Activated CD4-positive, alpha-beta T cell treated with anti-CD3 and anti-CD28 coated beads, Interleukin-2, amount 10 ng/mL, durations not matched to agents 24 days and 14 days (primary cell): ENCODE results near the gene PTPRC. TPM values are rescaled to one million over a fixed set of nuclear protein-coding genes. Genes with fewer than 3 reads are reported as not detected.

Source experiments
- DNase-seq: peaks from one replicate; pipeline ENCODE4 v3.0.0; 2022
- H3K27ac Mint-ChIP-seq: one replicate; pipeline ENCODE4 v1.8.0; 2022; ENCODE audit warnings: mild to moderate bottlenecking, mixed read lengths
- H3K27me3 Mint-ChIP-seq: one replicate; pipeline ENCODE4 v1.8.0; 2022; ENCODE audit warnings: mixed read lengths
- H3K36me3 Mint-ChIP-seq: one replicate; pipeline ENCODE4 v1.8.0; 2022; ENCODE audit warnings: low read depth, mild to moderate bottlenecking, mixed read lengths
- H3K4me1 Mint-ChIP-seq: one replicate; pipeline ENCODE4 v1.8.0; 2021; ENCODE audit warnings: mixed read lengths
- H3K4me3 Mint-ChIP-seq: one replicate; pipeline ENCODE4 v1.8.0; 2022; ENCODE audit warnings: mild to moderate bottlenecking, moderate library complexity, mixed read lengths
- H3K9me3 Mint-ChIP-seq: one replicate; pipeline ENCODE4 v1.8.0; 2021; ENCODE audit warnings: mixed read lengths
- intact Hi-C: fragments of 100-400 bp; cut with micrococcal nuclease; formaldehyde crosslinking; loops from one replicate; pipeline ENCODE4 v1.15.1; 2023
- total RNA-seq: library from RNA; stranded (reverse); gene quantifications from 2 replicates; pipeline ENCODE4 v1.2.3, GENCODE V29; 2022

The PTPRC gene
- total RNA-seq, 1 donor from 2014 or later, result 438 TPM

DNA sequence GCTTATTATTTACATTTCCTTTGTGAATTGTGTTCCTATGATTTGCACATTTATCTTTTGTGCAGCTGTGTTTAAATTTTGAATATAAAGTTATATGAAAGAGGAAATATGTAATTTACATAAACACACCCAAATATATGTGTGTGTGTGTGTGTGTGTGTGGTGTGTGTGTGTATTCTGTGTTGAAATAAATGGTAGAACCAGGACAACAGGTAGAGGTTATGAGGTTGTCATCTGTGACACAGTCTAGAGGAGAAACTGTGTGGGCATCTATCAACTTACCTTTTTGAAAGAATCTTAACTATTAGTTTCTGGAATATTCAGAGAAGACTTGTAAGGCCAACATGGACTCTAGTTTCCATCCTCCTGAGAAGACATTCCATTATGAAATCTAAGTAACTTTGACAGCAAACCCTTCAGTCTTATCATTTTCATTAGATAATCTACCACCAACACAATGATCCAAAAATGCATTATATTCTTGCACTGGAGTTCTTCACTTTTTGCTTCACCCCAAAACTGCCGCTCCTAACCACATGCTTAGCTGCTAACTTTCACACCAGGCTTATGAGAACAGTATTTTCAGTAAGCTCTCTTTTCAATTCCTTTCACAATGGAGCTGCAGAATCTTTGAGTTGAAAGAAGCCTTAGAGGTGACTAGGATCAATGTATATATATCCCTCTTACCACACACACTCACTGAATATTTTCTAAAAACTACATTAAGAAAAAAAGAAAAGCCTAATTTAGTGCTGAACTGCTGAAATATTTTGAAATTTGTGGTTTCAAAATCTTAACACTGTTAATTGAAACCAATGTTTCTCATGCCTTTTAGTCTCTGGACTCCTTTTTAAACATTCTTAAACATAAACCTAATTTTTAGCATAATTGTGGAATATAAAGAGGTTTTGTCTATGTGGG lies 21.8 kb downstream of the PTPRC start:
- H3K9me3 Mint-ChIP-seq, result no peaks in the 10 kb centered on the region
- peak overlapping the region; percentile 65 for H3K4me3 Mint-ChIP-seq
- peaks cover 59% of the 10 kb centered on the region for H3K4me1 Mint-ChIP-seq
- H3K36me3 Mint-ChIP-seq, result peaks cover 42% of the 10 kb centered on the region
- intact Hi-C loops, result loop anchor here (2.0 kb wide), 1 partner anchor 40 kb away; no protein-coding TSS in a partner anchor
- H3K27me3 Mint-ChIP-seq, result no peaks in the 10 kb centered on the region
- H3K27ac Mint-ChIP-seq, result peak overlapping the region; percentile 85
- peak; percentile 79 for DNase-seq

DNA sequence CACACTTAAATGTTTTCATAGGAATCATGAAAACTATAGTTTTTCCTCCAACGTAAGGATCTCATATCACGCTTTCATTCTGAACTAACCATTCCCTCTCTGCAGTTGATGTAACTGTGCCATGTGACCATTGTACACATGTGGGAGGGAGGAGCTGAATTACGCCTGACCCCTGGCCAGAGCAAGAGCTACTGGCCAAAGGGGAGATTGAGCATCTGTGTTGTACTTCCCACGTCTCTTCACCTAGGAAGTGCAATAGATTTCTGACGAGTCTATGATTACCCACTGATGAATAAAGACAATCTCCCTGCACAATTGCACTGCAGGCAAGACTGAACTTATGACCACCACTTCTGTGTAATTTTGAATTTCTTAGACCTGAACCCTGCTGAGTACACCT lies 24.0 kb downstream of the PTPRC start:
- intact Hi-C loops, result no loop called here
- Mint-ChIP-seq H3K4me1 (peaks cover 63% of the 10 kb centered on the region), H3K36me3 (peaks cover 52% of the 10 kb centered on the region)

DNA sequence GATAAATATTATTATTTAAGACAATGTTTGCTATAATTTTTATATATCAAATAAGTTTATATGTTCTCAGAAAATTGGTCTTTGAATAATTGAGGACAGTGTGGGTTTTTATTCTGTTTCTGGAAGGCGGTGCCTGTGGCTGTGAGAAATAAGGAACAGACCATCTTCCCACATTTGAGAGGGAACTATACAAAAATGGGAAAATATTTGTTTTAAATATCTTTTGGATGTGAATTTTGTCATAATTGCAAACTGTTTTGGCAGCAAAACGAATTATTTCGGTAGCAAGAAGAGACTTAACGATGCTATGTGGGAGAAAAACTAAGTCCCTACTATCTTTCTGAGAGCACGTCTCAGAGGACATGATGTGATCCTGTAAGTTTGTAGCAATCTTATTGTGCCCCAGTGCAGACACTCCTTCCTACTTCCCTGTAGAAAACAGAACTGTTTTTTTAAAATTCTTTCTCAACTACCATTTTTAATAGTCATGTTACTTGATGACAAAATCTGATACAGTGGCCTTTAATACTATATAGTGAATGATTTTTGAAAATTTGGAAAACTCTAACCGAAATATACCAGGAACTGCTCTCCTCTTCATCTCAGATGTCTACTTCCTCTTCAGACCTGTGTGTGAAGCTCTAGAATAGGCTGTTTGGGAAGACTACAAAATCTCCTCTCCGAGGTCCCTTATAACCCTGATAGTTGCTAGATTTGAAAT lies 25.4 kb downstream of the PTPRC start:
- peak; percentile 66 for DNase-seq
- H3K4me3 Mint-ChIP-seq, result peak overlapping the region; percentile 78

More for the DNA sequence above, 24.0 kb downstream of the PTPRC start:
- Mint-ChIP-seq H3K27ac (peak overlapping the region; percentile 80), H3K9me3 (no peaks in the 10 kb centered on the region), H3K4me3 (peak overlapping the region; percentile 78), H3K27me3 (no peaks in the 10 kb centered on the region)
- peak; percentile 68 for DNase-seq

DNA sequence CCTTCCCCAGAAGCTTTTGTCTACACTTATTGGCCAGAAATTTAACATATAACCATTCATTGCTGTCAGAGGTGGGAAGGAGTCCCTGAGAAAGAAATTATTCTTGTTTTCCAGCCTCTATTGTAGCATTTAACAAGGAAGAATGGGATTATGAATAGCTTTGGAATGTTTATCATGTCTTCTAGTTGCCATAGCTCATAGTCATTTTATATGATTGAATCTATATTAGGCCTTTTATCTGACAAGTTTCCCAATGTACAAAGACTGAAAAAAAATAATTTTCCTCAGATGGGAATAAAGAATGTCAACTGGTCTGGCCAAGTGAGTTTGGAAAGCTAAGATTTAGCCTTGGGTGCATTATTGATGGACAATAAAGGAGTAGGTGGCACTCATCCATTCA lies 28.3 kb downstream of the PTPRC start:
- intact Hi-C loops, result no loop called here
- peaks cover 62% of the 10 kb centered on the region for H3K36me3 Mint-ChIP-seq
- peak overlapping the region; percentile 73 for H3K4me3 Mint-ChIP-seq

More for the DNA sequence above, 25.4 kb downstream of the PTPRC start:
- Mint-ChIP-seq H3K9me3 (peaks cover 4% of the 10 kb centered on the region), H3K36me3 (peaks cover 53% of the 10 kb centered on the region), H3K27ac (peak overlapping the region; percentile 90), H3K4me1 (peaks cover 66% of the 10 kb centered on the region), H3K27me3 (no peaks in the 10 kb centered on the region)
- intact Hi-C loops, result no loop called here

DNA sequence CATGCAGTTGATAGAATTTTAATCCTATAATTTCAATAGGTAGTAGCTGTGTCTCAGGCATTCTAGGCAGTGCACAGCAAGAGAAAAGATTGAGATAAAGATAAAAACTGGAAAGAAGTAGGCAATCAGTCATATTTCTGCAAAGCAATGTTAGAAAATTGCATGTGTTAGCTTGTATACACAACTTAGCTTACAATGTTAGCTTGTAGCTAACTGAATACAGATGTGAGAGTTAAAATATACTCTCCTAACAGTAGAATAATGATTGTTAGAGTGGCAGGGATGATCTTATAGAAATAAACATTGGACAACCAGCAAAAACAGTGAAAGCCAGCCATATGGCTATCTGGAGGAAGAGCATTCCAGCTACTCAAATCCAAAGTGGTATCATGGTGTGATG lies 29.0 kb downstream of the PTPRC start:
- H3K4me3 Mint-ChIP-seq, result peak overlapping the region; percentile 73
- peaks cover 79% of the 10 kb centered on the region for H3K4me1 Mint-ChIP-seq
- H3K36me3 Mint-ChIP-seq, result peaks cover 65% of the 10 kb centered on the region
- peaks cover 4% of the 10 kb centered on the region for H3K9me3 Mint-ChIP-seq
- no peak for DNase-seq
- intact Hi-C loops, result no loop called here
- peak overlapping the region; percentile 94 for H3K27ac Mint-ChIP-seq
- no peaks in the 10 kb centered on the region for H3K27me3 Mint-ChIP-seq

More for the DNA sequence above, 28.3 kb downstream of the PTPRC start:
- peaks cover 4% of the 10 kb centered on the region for H3K9me3 Mint-ChIP-seq
- H3K27me3 Mint-ChIP-seq, result no peaks in the 10 kb centered on the region
- peak overlapping the region; percentile 94 for H3K27ac Mint-ChIP-seq
- H3K4me1 Mint-ChIP-seq, result peaks cover 79% of the 10 kb centered on the region
- DNase-seq, result no peak

DNA sequence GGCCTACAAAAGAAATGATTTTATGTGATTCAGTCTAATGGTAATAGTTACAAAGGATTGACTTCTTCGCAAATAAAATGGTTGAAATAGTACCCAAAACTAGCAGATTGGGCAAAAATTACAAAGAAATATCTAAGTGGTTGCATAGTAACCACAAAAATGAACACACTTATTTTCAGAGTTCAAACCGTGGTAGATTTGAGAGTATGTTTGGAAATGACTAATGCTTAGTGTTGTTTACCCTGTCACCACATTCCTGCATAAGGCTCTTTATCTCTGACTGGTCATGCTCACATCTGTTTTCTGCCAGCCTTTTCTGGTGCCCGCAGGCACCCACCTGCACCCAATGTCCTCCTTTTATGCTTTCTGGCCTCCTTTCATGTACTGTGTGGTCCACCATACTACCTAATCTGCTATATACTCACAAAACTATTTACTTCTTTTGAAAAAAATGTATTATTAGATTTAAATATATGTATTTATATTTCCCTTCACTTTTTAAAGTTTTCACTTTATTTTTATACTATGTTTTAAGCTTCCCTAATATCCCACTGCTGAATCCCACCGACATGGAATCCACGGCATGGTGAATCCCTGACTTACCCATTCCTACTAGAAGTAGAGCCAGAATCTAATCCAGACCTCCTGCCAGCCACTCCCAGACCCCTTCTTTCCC lies 30.3 kb downstream of the PTPRC start:
- H3K27me3 Mint-ChIP-seq, result no peaks in the 10 kb centered on the region
- intact Hi-C loops, result loop anchor here (1.0 kb wide), 2 partner anchors 11 to 12 kb away; no protein-coding TSS in a partner anchor
- peaks cover 4% of the 10 kb centered on the region for H3K9me3 Mint-ChIP-seq
- H3K4me3 Mint-ChIP-seq, result peak overlapping the region; percentile 73
- DNase-seq, result peak; percentile 88
- H3K36me3 Mint-ChIP-seq, result peaks cover 66% of the 10 kb centered on the region
- H3K4me1 Mint-ChIP-seq, result peaks cover 79% of the 10 kb centered on the region
- peak overlapping the region; percentile 94 for H3K27ac Mint-ChIP-seq

DNA sequence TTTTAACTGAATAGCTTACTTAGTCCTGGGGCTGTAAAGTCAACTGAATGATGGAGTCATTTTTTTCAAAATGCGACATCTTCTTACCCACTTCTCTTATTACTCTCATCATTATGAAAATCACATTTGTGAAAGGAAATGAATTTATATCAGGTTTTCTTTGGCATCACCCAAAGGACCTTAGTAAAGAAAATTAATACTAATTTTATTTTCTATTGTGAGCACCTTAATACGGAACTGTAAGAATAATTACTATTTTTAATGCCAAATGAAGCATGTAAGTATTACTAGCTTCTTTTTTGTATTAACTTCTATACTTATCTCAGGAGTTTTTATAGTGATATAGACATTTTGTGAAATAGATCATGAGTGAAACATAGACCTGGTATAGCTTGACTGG lies 30.9 kb downstream of the PTPRC start:
- no peaks in the 10 kb centered on the region for H3K27me3 Mint-ChIP-seq
- intact Hi-C loops, result loop anchor here (1.0 kb wide), 2 partner anchors 11 to 12 kb away; no protein-coding TSS in a partner anchor
- H3K9me3 Mint-ChIP-seq, result peaks cover 4% of the 10 kb centered on the region
- DNase-seq, result no peak
- H3K36me3 Mint-ChIP-seq, result peaks cover 61% of the 10 kb centered on the region
- peaks cover 77% of the 10 kb centered on the region for H3K4me1 Mint-ChIP-seq
- H3K4me3 Mint-ChIP-seq, result peak overlapping the region; percentile 73
- peak overlapping the region; percentile 94 for H3K27ac Mint-ChIP-seq

DNA sequence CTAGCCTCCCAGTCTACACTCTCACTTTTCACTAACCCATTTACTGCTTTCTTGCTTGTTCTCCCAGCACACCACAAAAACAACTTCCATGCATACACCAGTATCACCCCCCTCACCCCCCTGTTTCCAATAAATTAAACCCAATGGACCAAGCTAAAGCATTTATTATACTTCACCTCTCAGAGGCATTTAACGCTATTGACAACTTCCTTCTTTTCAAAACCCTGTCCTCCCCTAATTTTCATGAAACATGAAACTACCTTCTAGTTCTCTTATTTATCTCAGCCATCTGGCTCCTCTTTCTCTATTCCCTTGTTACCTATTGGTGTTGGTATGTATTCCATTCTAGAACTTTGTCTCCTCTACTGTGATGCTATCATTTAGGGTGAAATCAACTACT lies 32.3 kb downstream of the PTPRC start:
- Mint-ChIP-seq H3K36me3 (peaks cover 60% of the 10 kb centered on the region), H3K27ac (peak overlapping the region; percentile 75), H3K9me3 (peaks cover 4% of the 10 kb centered on the region), H3K4me1 (peaks cover 78% of the 10 kb centered on the region), H3K4me3 (peak overlapping the region; percentile 53), H3K27me3 (no peaks in the 10 kb centered on the region)
- intact Hi-C loops, result no loop called here
- DNase-seq, result no peak

DNA sequence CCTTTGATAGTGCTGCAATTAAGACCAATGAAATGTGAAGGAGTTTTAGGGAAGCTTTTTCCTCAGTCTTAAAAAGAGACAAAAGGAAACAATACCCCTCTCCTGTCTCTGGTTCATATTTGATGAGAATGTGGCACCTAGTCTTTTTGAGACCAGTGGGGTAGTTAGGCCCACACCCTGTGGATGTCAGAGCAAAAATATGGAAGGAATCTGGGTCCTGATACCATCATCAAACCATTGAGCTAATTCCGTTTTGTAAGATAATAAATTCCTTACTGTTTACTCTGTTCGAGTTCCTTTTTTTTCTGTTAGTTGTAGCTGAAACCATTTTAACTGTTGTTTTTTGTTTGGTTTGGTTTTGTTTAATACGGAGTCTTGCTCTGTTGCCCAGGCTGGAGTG lies 33.3 kb downstream of the PTPRC start:
- no peak for DNase-seq
- no peaks in the 10 kb centered on the region for H3K27me3 Mint-ChIP-seq
- H3K9me3 Mint-ChIP-seq, result peaks cover 4% of the 10 kb centered on the region
- intact Hi-C loops, result no loop called here
- H3K4me3 Mint-ChIP-seq, result no peak overlapping the region
- peaks cover 61% of the 10 kb centered on the region for H3K36me3 Mint-ChIP-seq
- H3K27ac Mint-ChIP-seq, result peak overlapping the region; percentile 83
- H3K4me1 Mint-ChIP-seq, result peaks cover 80% of the 10 kb centered on the region

DNA sequence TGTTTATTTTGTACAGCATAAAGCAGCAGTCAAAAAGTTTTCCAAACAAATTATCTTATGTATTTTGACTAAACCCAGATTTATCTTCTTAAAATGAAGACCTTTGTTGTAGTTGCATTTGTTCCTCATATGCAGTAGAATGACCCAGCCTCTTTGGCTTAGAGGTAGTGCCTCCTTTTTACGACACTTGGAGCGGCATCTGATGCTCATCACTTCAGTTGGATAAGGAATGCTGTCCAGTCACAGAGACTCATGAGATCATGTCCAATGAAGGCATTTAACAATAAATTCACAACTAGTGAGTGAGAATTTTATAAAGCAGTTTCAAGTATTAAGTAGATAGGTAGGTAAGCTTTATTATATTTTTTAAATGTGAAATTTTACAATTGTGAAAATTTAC lies 35.2 kb downstream of the PTPRC start:
- Mint-ChIP-seq H3K4me3 (peak overlapping the region; percentile 70), H3K9me3 (no peaks in the 10 kb centered on the region), H3K27me3 (no peaks in the 10 kb centered on the region), H3K36me3 (peaks cover 58% of the 10 kb centered on the region), H3K4me1 (peaks cover 78% of the 10 kb centered on the region), H3K27ac (peak overlapping the region; percentile 48)
- intact Hi-C loops, result no loop called here
- no peak for DNase-seq

DNA sequence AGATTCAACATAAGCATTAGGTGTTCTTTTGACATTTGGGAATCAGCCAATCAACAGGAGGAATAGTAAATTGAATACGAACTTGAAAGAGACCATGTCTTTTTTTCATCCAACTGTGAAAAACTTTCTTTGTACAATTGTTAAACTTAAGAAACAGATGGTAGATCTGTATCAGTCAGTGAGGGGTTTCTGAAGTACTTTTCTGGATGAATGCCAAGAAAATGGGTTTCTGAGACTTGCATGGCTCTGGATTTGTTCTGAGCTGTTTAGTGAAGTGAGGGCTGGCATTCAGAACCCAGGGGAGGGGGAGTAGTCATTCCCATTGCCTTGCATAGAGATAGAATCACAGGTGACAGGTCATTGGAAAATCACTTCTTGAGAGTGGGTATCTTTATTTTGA lies 37.4 kb downstream of the PTPRC start:
- Mint-ChIP-seq H3K9me3 (no peaks in the 10 kb centered on the region), H3K27me3 (no peaks in the 10 kb centered on the region), H3K27ac (peak overlapping the region; percentile 93), H3K4me3 (peak overlapping the region; percentile 80), H3K4me1 (peaks cover 75% of the 10 kb centered on the region), H3K36me3 (peaks cover 61% of the 10 kb centered on the region)
- peak; percentile 67 for DNase-seq
- intact Hi-C loops, result no loop called here

DNA sequence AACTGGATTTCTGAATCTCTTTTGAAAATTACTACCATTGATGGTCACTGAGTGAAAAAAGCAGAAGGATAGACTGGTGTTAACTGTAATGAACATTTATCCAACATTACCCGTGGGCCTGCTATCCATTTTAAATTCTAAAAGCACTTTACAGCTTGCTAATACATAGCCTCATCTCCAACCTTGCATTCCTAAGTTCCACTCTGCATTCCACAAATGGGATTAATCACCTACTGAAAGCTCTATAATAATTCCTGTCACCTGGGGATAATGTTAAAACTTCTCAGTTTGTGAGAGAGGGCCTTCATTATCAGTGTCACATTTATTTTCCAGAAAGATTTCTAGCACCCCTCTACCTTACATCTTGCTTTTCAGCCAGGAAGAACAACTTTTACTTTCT lies 38.2 kb downstream of the PTPRC start:
- H3K9me3 Mint-ChIP-seq, result no peaks in the 10 kb centered on the region
- H3K36me3 Mint-ChIP-seq, result peaks cover 56% of the 10 kb centered on the region
- peak overlapping the region; percentile 84 for H3K4me3 Mint-ChIP-seq
- peaks cover 72% of the 10 kb centered on the region for H3K4me1 Mint-ChIP-seq
- H3K27ac Mint-ChIP-seq, result peak overlapping the region; percentile 93
- intact Hi-C loops, result no loop called here
- H3K27me3 Mint-ChIP-seq, result no peaks in the 10 kb centered on the region
- DNase-seq, result no peak

DNA sequence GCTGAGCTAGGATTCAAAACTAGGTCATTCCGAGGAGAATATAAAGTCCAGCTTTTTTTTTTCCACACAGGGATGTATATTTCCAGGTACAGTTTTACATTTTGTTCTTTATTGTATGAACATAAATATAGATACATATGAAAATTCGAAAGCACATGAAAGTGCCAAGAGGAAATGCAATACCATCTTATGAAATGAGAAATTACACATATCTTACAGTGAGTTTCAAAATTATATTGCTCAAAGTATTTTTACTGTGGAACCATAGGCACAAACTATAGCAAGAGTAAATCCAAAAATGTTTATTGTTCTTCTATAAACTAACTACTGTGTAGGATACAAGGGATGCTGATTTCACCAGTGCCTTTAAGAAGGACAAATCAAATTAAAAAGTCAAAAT lies 39.0 kb downstream of the PTPRC start:
- DNase-seq, result no peak
- Mint-ChIP-seq H3K4me1 (peaks cover 72% of the 10 kb centered on the region), H3K9me3 (no peaks in the 10 kb centered on the region), H3K27ac (peak overlapping the region; percentile 93), H3K4me3 (peak overlapping the region; percentile 84), H3K27me3 (no peaks in the 10 kb centered on the region), H3K36me3 (peaks cover 50% of the 10 kb centered on the region)
- intact Hi-C loops, result no loop called here
